HEK293T (cell line): Measurements from ENCODE around the gene NOTCH2.
"Not testable (repeated sequence)": the region's sequence is repeated elsewhere in the genome, so short reads cannot be mapped to it uniquely, and the experiment has no call there.

Source experiments
- CTCF ChIA-PET: fragments of 350-600 bp; formaldehyde crosslinking; extraction: SDS; loops from one replicate; lab custom pipeline; 2021; ENCODE audit warnings: antibody characterized with exemption, inconsistent platforms; lab: Yijun Ruan, JAX
- POLR2A ChIA-PET: fragments of 350-600 bp; formaldehyde crosslinking; extraction: SDS; loops from one replicate; lab custom pipeline; 2020; ENCODE audit warnings: antibody characterized with exemption, inconsistent platforms; lab: Yijun Ruan, JAX
- DNase-seq: peaks from one replicate; pipeline ENCODE4 v3.0.0; 2012; ENCODE audit warnings: mixed read lengths; ENCODE audit errors: extremely low spot score

The NOTCH2 gene

GRCh38 chr1:120069067-120069919 is at the start of gene NOTCH2:
Gene NOTCH2 (minus strand): TSS chr1:120069662. CDS start chr1:120069406, 256 bp downstream.
- POLR2A ChIA-PET, DNase-seq, CTCF ChIA-PET: not testable (repeated sequence)

- DNase-seq = not testable (repeated sequence)
Observed at GRCh38 chr1:120117371-120118177, 48.1 kb upstream of the NOTCH2 start.

GRCh38 chr1:120116094-120116493 is 46.6 kb upstream of the NOTCH2 start:
- POLR2A ChIA-PET, DNase-seq: not testable (repeated sequence)
- CTCF ChIA-PET = interaction anchor here (0.7 kb wide), 1 partner anchor 175 kb away, joined by 3 read pairs; no protein-coding TSS in a partner anchor

More at GRCh38 chr1:120117371-120118177, 48.1 kb upstream of the NOTCH2 start:
- CTCF ChIA-PET, POLR2A ChIA-PET: not testable (repeated sequence)

GRCh38 chr1:120113134-120113533 is 43.7 kb upstream of the NOTCH2 start:
- POLR2A ChIA-PET, DNase-seq, CTCF ChIA-PET: not testable (repeated sequence)

GRCh38 chr1:120112212-120112611 is 42.8 kb upstream of the NOTCH2 start:
- POLR2A ChIA-PET, CTCF ChIA-PET: not testable (repeated sequence)

GRCh38 chr1:120111771-120112170 is 42.3 kb upstream of the NOTCH2 start:
- CTCF ChIA-PET, POLR2A ChIA-PET, DNase-seq: not testable (repeated sequence)

More at GRCh38 chr1:120112212-120112611, 42.8 kb upstream of the NOTCH2 start:
- DNase-seq = not testable (repeated sequence)

GRCh38 chr1:120111008-120111407 is 41.5 kb upstream of the NOTCH2 start:
- POLR2A ChIA-PET = not testable (repeated sequence)

GRCh38 chr1:120109656-120110055 is 40.2 kb upstream of the NOTCH2 start:
- POLR2A ChIA-PET, DNase-seq, CTCF ChIA-PET: not testable (repeated sequence)

More at GRCh38 chr1:120111008-120111407, 41.5 kb upstream of the NOTCH2 start:
- DNase-seq, CTCF ChIA-PET: not testable (repeated sequence)

- POLR2A ChIA-PET, CTCF ChIA-PET, DNase-seq: not testable (repeated sequence)
Observed at GRCh38 chr1:120109180-120109579, 39.7 kb upstream of the NOTCH2 start.

- DNase-seq, CTCF ChIA-PET, POLR2A ChIA-PET: not testable (repeated sequence)
Observed at GRCh38 chr1:120105288-120105687, 35.8 kb upstream of the NOTCH2 start.

GRCh38 chr1:120103768-120104167 is 34.3 kb upstream of the NOTCH2 start:
- CTCF ChIA-PET, POLR2A ChIA-PET, DNase-seq: not testable (repeated sequence)

- CTCF ChIA-PET, POLR2A ChIA-PET, DNase-seq: not testable (repeated sequence)
Observed at GRCh38 chr1:120101593-120101992, 32.1 kb upstream of the NOTCH2 start.

GRCh38 chr1:120100590-120100989 is 31.1 kb upstream of the NOTCH2 start:
- CTCF ChIA-PET, DNase-seq, POLR2A ChIA-PET: not testable (repeated sequence)

GRCh38 chr1:120098986-120099759 is 29.7 kb upstream of the NOTCH2 start:
- POLR2A ChIA-PET, DNase-seq, CTCF ChIA-PET: not testable (repeated sequence)

- CTCF ChIA-PET, POLR2A ChIA-PET, DNase-seq: not testable (repeated sequence)
Observed at GRCh38 chr1:120096981-120097545, 27.6 kb upstream of the NOTCH2 start.

GRCh38 chr1:120093548-120094181 is 24.2 kb upstream of the NOTCH2 start:
- POLR2A ChIA-PET, CTCF ChIA-PET, DNase-seq: not testable (repeated sequence)
